Measurements from ENCODE around the gene SSBP1. TPM values are rescaled to one million over a fixed set of nuclear protein-coding genes. Genes with fewer than 3 reads are reported as not detected.

SSBP1 gene
- total RNA-seq, 1 experiment from 2014 or later: 269 TPM

DNA sequence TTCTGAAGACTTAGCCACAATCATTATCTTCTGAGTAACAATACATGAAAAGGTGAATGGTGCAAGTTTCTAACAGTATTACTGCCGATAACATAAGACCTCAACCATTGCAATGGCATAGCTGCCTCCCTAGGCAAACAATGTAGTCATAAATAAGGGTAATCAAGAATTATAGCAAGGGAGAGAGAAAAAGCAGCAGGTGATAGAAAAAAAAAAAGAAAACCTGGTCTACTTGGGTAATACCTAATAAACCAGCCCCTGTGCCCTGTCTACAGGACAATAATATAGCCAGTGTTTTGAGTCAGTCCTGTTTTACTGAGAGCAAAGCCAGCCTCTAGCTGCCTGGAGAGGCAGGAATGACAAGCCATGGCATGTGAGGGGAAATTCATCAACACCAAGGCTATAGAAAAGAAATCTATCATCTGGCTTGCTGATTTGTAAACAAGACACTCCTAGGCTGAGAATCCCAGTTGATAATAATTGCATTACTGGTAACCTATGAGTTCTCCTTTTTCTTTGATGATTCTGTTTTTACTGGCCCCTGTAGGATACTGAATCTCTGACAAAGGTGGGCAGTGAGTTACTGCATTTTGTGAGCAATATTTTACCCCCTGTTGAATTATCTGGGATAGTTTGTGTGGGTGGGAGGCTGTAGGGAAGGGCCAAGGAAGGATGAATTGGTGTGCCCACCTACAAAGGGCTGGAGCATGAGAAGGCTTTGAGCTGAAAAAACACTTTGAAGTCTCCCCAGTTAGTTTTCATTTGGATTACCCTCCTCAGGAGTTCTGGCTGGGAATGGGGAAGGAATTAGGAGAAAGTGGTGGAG lies 31.7 kb upstream of the SSBP1 start:
- intact Hi-C loops (cut with micrococcal nuclease): no loop called here
- H3K27me3 ChIP-seq (ENCODE audit: low read length): no peaks in the 10 kb centered on the region
- no peak for DNase-seq
- H3K4me2 ChIP-seq (ENCODE audit: low read length): no peak overlapping the region
- H3K9ac ChIP-seq (ENCODE audit: low read length): no peak overlapping the region
- no peak overlapping the region for H2AFZ ChIP-seq (ENCODE audit: low read length)
- TF ChIP-seq EZH2phosphoT487 (IDR thresholded peaks at IDR 0.05; ENCODE audit: borderline replicate concordance, low read length): no peak
- no peak for TF ChIP-seq EZH2 (IDR thresholded peaks at IDR 0.05; ENCODE audit: low read length, unreplicated experiment)
- no peak for TF ChIP-seq CTCF (conservative IDR thresholded peaks at IDR 0.05; ENCODE audit: low read depth, low read length)
- no peaks in the 10 kb centered on the region for H3K79me2 ChIP-seq (ENCODE audit: low read length)
- H3K9me3 ChIP-seq (ENCODE audit: low read length): no peaks in the 10 kb centered on the region
- ChIA-PET POLR2A (ENCODE audit: unreplicated experiment) (no interaction called here), CTCF (no interaction called here)
- no peak overlapping the region for H3K27ac ChIP-seq (ENCODE audit: low read length)
- H4K20me1 ChIP-seq (ENCODE audit: low read length): no peaks in the 10 kb centered on the region
- no peaks in the 10 kb centered on the region for H3K9me2 ChIP-seq (replicated peaks; ENCODE audit: low read length)
- no peak overlapping the region for H3K4me3 ChIP-seq (ENCODE audit: low read length)
- H3K4me1 ChIP-seq (ENCODE audit: insufficient read depth, low read length): peaks cover 32% of the 10 kb centered on the region
- no peaks in the 10 kb centered on the region for H3K36me3 ChIP-seq (ENCODE audit: low read depth, low read length)
- no peak for ATAC-seq
- BruUV-seq (replicated peaks): no TSS peak
- H3F3A ChIP-seq (ENCODE audit: low read length, unreplicated experiment): no peaks in the 10 kb centered on the region

DNA sequence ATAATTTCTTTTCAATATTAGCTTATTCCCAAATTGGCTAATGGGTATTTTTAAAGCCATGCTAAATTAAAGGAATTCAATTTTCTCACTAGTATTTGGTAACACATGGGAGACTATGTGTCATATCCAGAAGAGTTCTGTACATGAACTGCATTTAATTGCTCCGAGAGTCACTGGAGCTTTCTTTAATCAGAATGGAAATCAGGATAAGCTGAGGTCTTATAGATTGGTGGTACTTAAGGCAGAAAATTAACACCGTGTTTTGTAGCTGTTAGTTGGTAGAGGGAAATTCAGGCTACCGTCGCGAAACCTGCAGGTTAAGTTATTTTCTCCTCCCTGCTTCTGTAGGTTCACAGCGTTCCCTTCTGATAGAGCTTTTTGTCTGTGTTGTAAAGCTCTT lies 29.8 kb upstream of the SSBP1 start, which contains the start of gene WEE2:
Gene WEE2 (plus strand): TSS at position 3 of the 400 bp plus-strand sequence. CDS start 406 bp downstream, outside the sequence.
- no peaks in the 10 kb centered on the region for H3K9me3 ChIP-seq (ENCODE audit: low read length)
- POLR2A ChIA-PET (ENCODE audit: unreplicated experiment): no interaction called here
- DNase-seq (no peak), ATAC-seq (no peak)
- H3K4me3 ChIP-seq (ENCODE audit: low read length): no peak within 1 kb of the TSS
- no peaks in the 10 kb centered on the region for H3K9me2 ChIP-seq (replicated peaks; ENCODE audit: low read length)
- H3K36me3 ChIP-seq (ENCODE audit: low read depth, low read length): no peaks in the 10 kb centered on the region
- H3F3A ChIP-seq (ENCODE audit: low read length, unreplicated experiment): no peaks in the 10 kb centered on the region
- H2AFZ ChIP-seq (ENCODE audit: low read length): no peak within 1 kb of the TSS
- no peaks in the 10 kb centered on the region for H3K27me3 ChIP-seq (ENCODE audit: low read length)
- H3K79me2 ChIP-seq (ENCODE audit: low read length): no peaks in the 10 kb centered on the region
- H4K20me1 ChIP-seq (ENCODE audit: low read length): no peaks in the 10 kb centered on the region
- no TSS peak for BruUV-seq (replicated peaks)
- no peak within 1 kb of the TSS for H3K9ac ChIP-seq (ENCODE audit: low read length)
- H3K4me2 ChIP-seq (ENCODE audit: low read length): no peak within 1 kb of the TSS
- H3K4me1 ChIP-seq (ENCODE audit: insufficient read depth, low read length): peaks cover 22% of the 10 kb centered on the region
- CTCF ChIA-PET: interaction anchor here (0.6 to 0.7 kb wide), 2 partner anchors 41 to 146 kb away, joined by 3 read pairs; no protein-coding TSS in a partner anchor
- TF ChIP-seq EZH2 (IDR thresholded peaks at IDR 0.05; ENCODE audit: low read length, unreplicated experiment): no peak
- TF ChIP-seq EZH2phosphoT487 (IDR thresholded peaks at IDR 0.05; ENCODE audit: borderline replicate concordance, low read length): no peak
- no peak for TF ChIP-seq CTCF (conservative IDR thresholded peaks at IDR 0.05; ENCODE audit: low read depth, low read length)
- no peak within 1 kb of the TSS for H3K27ac ChIP-seq (ENCODE audit: low read length)
- intact Hi-C loops (cut with micrococcal nuclease): no loop called here

DNA sequence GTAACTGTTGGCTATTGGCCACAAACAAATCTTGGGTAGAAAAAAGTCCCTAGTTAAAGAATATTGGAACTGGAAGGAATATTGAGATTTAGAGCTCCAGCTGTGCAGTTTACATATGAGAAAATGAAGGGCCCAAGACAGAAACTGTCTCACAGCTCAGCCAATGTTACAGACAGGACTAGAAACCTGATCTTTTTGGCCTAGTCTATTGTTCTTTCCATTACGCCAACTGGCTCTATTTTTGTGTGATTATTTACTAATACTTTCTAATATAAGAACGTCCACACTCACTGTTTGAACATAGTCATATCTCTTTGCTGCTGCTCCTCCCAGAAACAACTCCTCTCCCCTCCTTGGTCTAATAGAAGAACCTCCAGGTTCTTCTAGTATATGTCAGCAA lies 28.8 kb upstream of the SSBP1 start:
- Histone ChIP-seq H3K4me2 (ENCODE audit: low read length) (no peak overlapping the region), H3K27me3 (ENCODE audit: low read length) (no peaks in the 10 kb centered on the region), H3K4me3 (ENCODE audit: low read length) (no peak overlapping the region), H3K79me2 (ENCODE audit: low read length) (no peaks in the 10 kb centered on the region), H3F3A (ENCODE audit: low read length, unreplicated experiment) (no peaks in the 10 kb centered on the region), H4K20me1 (ENCODE audit: low read length) (no peaks in the 10 kb centered on the region), H3K27ac (ENCODE audit: low read length) (no peak overlapping the region), H3K9ac (ENCODE audit: low read length) (no peak overlapping the region), H3K36me3 (ENCODE audit: low read depth, low read length) (no peaks in the 10 kb centered on the region), H3K4me1 (ENCODE audit: insufficient read depth, low read length) (peaks cover 12% of the 10 kb centered on the region), H2AFZ (ENCODE audit: low read length) (no peak overlapping the region), H3K9me3 (ENCODE audit: low read length) (no peaks in the 10 kb centered on the region), H3K9me2 (replicated peaks; ENCODE audit: low read length) (no peaks in the 10 kb centered on the region)
- no TSS peak for BruUV-seq (replicated peaks)
- ChIA-PET CTCF (interaction anchor here (0.7 kb wide), 1 partner anchor 28 kb away, joined by 3 read pairs; no protein-coding TSS in a partner anchor), POLR2A (ENCODE audit: unreplicated experiment) (no interaction called here)
- DNase-seq (no peak), ATAC-seq (no peak)
- intact Hi-C loops (cut with micrococcal nuclease): no loop called here
- TF ChIP-seq CTCF (conservative IDR thresholded peaks at IDR 0.05; ENCODE audit: low read depth, low read length) (no peak), EZH2 (IDR thresholded peaks at IDR 0.05; ENCODE audit: low read length, unreplicated experiment) (no peak)
